ENCODE measurements around the gene SLC9A8.

GRCh38 chr20:49896204-49896603, 83.6 kb downstream of the SLC9A8 start:
- TF ChIP-seq EZH2 (IDR thresholded peaks at IDR 0.05) (no peak), POLR2AphosphoS5 (IDR thresholded peaks at IDR 0.05; ENCODE audit: borderline replicate concordance, low read depth, low read length) (no peak)
